Measurements from ENCODE around the gene DPM2. TPM values are rescaled to one million over a fixed set of nuclear protein-coding genes. Genes with fewer than 3 reads are reported as not detected.

Gene DPM2, protein sequence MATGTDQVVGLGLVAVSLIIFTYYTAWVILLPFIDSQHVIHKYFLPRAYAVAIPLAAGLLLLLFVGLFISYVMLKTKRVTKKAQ
- polyA plus RNA-seq (2014; cell fraction: cytosol; rRNA removed) = 52.5 and 55.6 TPM in 2 replicates
- 46.6 and 51.6 TPM in 2 replicates for polyA plus RNA-seq (2014; cell fraction: nucleus; rRNA removed)

DNA sequence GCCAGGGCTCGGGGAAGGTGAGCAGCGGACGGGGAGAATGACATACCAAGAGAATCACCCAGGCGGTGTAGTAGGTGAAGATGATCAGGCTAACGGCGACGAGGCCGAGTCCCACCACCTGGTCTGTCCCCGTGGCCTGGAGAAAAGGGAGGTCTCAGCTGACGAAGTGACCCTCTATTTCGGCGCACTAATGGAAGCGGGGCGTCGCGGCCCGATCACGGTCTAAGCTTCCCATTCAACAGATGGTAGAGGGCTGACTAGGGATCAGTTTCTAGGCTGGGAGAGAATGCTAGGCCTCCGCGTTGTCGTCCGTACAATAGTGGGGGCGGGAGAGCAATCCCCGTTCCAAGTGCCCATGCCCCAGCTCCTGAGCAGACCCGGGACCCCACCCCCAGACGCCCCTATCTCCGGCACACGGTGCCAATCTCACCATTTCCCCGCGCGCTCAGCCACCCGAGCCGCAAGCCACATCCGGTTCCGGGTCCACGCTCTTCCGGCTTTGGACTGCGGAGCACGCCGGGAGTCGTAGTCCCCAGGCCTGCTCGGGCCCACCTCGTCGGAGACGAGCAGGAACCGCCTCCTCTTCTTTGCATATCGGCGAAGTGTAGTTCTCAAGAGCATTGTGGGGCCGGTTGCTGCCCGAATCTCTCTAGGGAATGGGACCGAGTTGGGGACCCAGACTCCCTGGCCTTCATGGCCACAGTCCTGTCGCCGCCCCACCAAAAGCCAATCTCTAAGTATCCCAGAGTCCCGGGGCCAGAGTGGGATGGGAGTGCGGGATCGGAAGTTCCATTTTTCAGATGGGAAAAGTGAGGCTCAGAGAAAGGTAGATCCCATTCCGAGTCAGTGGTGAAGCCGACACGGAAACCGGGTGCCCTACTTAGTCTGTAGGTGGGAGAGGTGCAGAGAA, at the start of gene DPM2:
DPM2 (minus strand) TSS at position 467 of the 910 bp plus-strand sequence; CDS start at position 433, 34 bp downstream.
- DNase-seq (ENCODE audit: low spot score) = peak; percentile 84

DNA sequence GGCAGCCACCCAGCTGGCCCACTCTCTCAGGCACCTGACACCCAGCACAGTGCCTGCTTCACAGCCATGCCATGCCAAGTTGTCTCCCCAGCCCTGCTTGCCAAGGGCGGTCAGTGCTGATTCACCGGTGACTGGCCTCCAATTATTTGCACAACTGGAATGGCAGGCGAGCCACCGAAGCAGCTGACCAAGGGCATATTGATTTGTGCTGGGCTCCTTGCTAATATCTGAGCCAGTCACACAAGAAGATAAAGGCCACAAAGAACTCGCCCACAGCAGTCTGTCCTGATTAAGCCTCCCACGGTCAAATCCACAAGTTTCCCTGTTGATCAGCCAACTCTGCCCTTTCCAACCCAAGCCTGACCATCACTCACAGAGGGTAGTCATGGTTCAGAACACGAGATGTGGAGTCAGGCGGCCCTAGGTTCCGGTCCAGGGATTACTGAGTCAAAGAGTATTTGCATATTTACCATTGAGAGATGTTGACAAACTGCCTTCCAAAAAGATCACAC, 49.5 kb upstream of the DPM2 start:
- no peak for DNase-seq (ENCODE audit: low spot score)

DNA sequence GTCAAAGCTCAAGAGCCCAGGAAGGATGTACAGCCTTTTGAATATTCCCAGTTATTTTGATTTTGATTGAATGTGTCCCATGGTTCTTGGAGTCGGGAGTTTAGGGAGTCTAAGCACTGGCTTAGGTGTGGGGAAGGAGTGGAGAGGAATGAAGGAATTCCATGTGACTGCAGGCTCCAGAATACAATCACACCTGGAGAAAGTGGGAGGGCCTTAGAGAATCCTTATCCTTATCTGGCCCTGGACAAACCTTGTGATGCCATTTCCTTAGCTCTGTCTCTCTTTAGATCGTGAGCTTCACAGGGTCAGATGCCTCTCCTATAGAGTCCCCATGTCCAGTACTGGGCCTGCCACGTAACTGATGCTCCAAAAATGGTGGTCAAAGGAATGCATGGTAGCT, 47.4 kb upstream of the DPM2 start:
- DNase-seq (ENCODE audit: low spot score) = no peak

DNA sequence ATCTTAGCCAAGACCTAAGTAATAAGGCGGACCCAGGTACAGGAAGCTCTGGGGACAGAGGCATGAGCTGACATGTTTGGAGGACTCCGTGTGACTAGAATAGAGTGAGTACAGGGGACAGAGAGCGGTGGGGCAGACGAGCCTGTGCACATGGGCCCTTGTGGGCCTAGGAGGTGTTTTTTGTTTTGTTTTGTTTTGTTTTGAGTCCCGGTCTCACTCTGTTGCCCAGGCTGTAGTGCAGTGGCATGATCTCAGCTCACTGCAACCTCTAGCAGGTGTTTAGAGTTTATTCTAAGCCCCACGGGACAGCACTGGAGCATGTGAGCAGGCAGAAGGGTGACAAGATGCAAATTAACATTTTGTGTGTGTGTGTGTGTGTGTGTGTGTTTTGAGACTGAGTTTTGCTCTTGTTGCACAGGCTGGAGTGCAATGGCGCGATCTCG, 46.2 kb upstream of the DPM2 start:
- DNase-seq (ENCODE audit: low spot score) = no peak

DNA sequence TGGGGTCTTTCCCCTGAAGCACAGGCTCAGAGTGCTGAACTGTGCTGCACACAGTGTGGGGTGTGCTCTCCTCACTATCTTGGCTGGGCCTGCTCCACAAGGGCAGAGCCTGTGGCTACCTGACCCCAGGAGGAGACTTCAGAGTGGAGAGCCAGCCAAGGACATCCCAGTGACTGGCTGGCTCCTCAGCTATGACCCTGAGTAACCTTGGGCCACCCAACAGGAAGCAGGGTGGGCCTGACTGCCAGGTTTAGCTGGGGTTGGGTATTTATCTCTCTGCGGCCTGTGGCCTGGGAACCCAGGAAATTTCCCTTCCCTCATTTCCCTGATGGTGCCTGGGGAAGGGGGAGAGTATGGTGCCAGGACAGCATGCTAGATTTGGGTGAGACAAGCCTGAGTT, 45.3 kb upstream of the DPM2 start:
- no peak for DNase-seq (ENCODE audit: low spot score)

DNA sequence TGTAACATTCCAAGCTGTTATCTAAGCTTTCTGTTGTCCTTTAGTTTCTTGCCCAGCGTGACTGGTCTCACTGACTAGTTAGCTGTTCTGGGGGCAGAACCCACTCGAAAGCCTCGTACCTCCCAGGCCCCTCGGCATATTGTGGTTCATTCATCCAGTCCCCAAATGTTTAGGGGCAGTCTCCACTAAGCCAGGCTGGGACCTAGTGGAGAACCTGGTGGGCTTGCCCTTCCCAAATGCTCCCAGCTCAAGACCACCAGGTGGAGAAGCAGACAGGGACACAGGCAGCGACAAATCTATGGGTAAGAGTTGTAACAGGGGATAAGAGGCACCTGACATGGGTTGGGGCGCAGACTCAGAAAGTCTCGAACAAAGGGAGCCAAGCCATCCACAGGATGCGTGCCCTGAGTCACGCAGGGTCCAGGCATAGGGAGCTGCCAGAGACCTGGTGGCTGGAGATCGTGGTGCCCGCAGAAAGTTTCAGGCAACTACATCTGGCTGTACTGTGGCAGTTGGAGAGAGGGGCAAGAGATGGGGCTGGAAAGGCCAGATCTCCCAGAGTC, 44.0 kb upstream of the DPM2 start:
- no peak for DNase-seq (ENCODE audit: low spot score)

DNA sequence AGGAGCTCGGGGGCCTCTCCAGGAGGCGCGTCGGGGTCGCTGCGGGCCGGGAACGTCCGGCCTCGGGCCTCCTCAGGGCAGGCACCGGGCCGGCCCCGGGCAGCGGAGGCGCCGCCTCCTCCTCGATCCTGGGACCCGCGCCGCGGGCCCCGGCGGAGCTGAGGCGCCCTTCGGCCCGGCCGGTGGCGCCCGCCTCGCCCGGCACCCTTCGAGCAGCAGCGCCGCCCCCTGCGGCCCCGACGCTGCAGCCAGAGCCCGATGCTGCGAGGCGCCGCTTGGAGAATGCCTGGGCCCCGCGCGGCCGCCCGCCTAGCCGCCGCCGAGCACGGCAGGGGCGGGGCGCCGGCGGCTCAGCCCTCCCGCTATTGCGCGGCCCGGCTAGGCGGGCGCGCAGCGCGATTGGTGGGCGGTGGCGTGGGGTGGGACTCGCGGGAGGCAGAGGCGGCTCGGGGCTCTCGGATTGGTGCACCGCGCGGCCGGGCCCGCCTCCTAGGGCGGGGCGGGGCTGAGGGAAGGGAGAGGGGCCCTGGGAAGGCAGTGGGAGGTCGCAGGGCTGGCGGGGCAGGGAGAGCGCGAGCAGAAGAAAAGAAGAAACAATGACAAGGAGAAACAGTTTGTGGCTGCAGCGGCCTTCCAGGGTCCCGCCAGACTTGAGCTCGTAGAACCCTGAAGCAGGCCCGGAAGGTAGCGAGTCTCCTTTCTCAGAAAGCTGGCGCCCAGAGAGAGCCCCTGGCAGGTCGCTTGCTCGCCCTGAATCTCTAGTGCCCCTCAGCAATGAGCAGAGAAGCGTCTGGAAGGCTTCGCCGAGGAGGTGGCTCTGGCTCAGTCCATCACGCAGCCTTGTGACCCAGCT, 43.3 kb upstream of the DPM2 start, which contains the start of gene EEIG1:
EEIG1 (minus strand) TSS at position 284 of the 853 bp plus-strand sequence. CDS start 852 bp downstream, outside the sequence.
- DNase-seq (ENCODE audit: low spot score) = peak; percentile 93

DNA sequence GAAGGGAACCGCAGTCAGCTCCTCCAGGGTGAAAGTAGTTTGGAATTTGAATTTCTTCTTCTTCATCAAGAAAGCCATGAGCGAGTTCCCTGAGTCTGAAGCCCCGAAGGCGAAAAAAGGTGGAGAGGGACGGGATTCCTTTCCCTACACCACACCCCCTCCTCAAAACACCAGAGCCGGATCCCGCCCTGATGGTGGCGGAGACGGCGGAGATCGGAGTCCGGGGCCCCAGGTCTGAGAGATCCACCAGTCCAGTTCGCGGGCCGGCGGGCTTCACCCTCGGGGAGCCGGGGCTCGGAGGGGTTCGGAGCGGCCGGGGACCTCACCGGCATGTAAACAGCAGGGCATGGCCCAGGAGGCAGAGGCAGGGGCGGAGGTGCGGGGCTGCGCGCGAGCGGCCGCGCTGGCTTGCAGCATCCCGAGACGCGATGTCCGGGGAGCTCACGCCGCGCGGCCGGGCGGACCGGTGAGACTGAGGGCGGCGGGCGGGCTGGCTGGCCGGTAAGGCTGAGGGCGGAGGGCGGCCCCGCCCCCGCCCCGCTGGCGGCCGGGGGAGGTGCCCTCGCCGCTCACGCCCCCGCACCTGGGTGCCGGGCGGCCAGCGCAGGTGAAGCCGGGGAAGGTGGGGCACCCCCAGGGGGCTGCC, 42.5 kb upstream of the DPM2 start:
- no peak for DNase-seq (ENCODE audit: low spot score)

DNA sequence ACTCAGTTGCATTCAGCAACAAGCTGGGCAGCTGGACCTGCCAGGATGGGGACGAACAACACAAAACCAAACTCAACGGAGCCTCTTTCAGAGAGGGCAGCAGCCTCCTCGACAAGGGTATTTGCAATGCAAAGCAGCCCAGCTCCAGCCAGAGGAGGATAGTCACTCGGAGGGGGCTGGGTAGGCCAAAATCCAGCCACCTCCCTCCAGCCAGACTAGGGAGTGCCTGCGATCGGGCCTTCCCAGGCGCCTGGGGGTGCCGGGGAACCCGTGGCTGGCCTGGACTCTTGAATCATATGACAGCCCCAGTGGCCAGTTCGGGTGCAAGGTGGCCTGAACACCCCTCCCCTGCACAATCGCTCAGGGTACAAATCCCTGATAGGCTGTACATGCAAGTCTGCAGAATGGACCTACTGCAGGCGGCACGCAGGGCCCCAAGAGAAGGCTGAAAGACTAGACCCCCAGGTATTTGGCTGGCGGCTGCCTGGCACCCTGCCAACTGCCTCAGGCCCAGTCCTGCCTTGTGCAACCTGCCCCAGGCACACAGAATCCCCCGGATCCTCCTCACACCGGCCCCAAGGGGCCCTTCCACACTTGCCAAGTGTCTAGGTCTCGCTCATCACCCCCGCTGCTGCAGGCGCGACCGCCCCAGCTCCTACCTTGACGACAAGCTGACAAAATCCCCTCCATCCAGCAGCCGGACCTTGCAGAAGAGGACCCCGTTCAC, 41.8 kb upstream of the DPM2 start:
- DNase-seq (ENCODE audit: low spot score) = no peak

DNA sequence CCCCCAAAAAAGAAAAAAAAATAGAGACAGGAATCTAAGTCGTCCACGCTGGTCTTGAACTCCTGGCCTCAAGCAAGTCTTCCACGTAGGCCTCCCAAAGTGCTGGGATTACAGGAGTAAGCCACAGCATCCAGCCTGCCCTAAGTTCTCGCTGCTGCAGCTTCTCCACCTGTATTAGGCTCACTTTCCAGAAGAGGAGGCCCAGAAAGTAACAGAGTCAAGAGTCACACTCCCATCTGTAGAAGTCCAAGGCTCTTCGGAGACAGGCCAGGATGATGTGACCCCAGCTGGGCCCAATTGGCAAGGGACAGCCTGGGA, 41.3 kb upstream of the DPM2 start:
- DNase-seq (ENCODE audit: low spot score) = no peak

DNA sequence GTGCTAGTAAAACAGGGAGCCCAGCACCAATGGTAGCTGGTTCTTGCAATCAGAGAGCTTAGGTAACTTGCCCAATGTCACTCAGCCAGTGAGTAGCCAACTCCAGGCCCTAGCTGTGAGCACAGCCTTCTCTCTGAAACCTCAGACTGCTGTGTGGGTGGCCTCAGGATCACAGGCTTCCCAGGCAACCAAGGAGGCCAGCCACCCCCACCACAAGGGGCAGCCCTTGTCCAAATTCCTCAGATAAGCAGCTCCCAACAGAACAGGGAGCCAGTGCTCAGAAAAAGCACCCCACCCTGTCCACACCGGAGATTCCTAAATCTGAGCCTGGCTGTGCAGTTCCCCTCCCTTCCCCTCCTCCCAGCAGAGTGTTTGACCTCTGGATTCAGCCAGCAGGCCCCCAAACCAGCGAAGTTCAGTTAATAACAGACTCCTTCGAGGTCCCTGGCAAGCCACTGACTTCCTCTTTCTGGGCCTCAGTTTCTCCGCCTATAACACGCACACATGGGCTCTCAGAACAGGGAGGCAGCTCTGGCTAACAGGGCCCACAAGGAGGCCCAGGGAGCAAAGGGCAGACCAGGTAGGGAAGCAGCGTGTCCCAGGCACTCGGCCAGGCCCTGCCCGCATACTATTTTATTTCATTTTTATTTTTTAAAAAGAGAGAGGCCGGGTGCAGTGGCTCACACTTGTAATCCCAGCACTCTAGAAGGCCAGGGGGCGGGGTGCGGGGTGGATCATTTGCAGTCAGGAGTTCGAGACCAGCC, 40.4 kb upstream of the DPM2 start:
- DNase-seq (ENCODE audit: low spot score) = no peak

DNA sequence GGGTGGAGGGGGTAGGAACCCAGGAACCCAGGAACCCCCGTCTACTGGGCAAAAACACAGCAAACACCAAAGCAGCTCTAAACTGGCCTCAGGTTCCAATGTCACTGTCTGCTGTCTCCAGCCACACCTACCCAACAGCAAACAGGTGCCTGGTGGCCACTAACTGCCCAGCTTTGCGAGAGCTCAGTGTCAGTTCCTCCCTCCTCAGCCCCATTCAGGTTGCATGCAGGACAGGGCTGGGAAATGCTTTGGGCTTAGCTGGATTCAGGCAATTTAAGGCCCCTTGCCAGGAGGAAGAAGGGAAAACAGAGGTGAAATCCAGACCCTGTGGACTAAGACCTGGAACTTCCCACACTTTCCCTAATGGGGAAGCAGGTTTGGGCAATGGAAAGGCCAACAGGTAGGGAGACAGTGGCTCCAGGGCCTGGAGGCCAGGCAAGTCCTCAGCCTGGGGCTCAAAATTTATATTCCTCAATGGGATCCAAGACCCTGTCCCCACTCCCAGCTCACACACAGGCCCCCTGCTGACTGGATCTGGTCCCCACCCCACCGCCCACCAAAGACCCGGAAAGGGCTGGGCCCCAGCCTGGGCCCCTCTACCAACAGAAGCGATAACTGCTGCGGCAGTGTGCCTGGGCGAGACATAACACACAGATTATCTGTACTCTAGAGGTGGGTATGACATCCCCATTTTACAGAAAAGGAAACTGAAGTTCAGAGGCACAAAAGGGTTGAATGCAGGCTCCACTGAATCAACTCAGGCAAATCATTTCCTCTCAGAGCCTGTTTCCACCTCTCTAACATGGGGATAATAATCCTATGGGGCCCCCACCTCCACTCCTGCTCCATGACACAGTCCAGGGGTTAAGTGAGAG, 39.6 kb upstream of the DPM2 start:
- DNase-seq (ENCODE audit: low spot score) = no peak

DNA sequence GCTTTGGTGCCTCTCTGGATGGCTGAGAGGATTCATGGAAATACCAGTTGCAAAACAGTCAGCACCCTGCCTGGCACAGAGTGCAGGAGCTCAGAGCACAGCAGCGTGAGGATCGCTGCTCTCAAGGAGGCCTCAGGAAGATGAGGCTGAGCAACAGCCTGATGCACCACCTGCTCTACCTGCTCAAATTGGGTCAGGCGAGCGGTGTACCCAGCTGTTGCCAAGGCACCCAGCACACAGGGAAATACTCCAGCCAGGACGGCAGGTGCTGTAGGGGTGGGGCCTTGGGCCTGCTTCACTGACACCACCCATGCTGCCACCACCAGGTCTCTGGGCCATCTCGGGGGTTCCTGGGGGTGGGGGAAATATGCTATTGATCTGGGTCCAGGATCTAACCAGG, 38.8 kb upstream of the DPM2 start:
- DNase-seq (ENCODE audit: low spot score) = no peak

DNA sequence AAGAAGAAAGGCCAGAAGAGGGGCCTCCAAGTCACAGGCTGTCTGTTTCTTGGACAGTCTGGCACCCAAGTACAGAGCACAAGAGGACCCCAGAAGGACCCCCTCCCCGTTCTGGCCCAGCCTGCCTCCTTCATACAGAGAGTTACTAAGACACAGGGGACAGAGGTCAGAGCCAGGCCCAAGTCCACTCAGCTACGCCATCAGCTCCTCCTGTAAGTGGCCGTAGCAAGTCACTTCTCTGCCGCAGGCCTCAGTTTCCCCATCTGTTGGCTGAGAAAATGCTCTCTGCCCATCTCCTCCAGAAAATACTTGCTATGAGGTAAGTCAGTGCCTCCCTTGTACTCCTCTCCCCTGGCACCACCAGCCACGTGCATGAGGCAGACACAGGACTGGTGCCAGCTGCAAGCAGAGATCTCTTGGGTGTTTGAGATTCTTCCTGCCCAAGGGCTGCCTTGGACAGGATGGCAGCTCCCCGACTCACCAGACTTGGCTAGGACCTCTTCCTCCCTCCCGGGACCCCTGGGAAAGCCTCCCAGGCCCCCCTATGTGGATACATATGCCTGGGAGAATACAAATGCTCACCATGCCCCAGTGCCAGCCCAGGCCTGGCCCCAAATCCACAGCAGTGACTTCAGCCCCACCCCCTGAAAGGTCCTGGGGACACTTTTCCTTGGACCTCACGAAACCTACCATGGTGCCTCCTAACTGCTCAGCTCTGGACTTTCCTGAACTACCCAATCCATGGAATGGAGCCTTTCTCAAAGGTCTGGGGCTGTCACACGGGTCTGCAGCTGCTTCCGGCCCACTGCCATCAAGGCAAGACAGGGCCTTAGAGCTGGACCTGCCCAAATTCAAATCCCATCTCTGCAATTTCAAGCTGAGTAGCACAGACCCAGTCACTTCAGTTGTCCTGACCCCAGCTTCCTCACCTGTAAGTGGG, 38.0 kb upstream of the DPM2 start:
- no peak for DNase-seq (ENCODE audit: low spot score)

DNA sequence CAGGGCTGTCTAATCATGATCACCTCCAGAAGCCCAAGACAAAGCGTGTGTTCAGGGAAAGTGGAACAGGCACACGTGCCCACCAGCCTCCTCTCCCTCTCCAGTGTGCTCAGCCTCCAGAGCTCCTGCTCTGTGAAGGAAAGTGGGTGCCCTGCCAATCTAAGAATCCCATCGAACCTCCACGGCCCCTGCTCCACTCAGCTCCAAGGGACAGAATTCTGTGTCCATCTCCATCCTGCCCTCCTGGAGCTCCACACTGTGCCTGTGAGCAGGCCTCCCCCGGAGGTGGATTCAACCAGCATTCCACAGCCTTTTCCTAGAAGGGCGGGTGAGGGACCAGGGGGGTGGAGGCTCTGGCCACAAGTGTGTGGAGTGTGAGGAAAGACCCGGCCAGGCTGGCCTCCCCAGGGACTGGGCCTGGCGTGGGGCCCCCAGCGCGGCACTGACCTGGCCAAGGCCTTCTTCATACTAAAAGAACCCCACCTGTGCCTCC, 37.2 kb upstream of the DPM2 start:
- DNase-seq (ENCODE audit: low spot score) = no peak

DNA sequence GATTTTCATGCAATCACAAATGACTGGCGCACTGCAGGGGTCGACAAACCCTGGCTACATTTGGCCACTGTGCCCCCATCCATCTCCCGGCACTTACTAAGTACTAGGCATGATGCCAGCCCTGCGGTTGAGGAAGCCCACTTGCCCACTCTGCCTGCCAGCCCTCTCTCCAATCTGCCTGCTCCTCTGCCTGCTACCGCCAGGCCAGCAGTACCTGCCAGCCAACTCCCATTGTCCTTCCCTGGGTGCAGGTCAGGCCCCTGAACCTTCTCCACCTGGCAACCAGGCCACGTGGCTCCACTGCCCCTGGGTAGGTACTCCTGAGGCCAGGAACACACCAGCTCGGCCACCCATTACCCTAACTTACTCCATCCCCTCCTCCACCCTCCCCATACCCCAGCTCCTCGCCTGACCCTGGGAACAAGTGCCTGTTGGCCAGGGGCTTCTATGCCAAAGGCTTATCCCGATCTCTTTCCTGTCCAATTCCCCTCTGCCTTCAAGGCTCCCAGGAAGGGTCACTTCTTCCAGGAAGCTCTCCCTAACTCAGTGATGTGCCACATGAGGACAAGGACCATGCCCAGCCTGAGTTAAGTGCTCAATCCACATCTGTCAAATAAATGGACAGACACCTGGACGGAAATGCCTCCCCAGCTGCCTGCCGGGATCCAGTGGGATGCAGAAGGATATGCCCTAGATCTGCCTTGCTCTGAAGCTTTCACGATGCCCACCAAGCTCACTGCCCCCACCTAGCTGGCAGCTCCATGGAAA, 36.5 kb upstream of the DPM2 start:
- DNase-seq (ENCODE audit: low spot score) = no peak

Measured in SK-N-DZ (cell line).